Prostate gland (tissue), 2 donors: ENCODE measurements around the gene ITPRID1. TPM values are rescaled to one million over a fixed set of nuclear protein-coding genes. Genes with fewer than 3 reads are reported as not detected.

ENCODE experiments used
- DNase-seq: peaks from one replicate; pipeline ENCODE4 v3.0.0-alpha.2; 2019; ENCODE audit warnings: low spot score
- H3K27ac ChIP-seq, 2 donors: fragments of 200-600 bp; sonication (generic); 2 replicates each; pipeline ENCODE4 v1.5.1; 2017 to 2019
- H3K27me3 ChIP-seq: fragments of 200-600 bp; sonication (generic); replicated peaks from 2 replicates; pipeline ENCODE4 v1.5.1; 2019; ENCODE audit not compliant: insufficient read depth
- H3K36me3 ChIP-seq, 2 donors: fragments of 200-600 bp; sonication (generic); 1 replicate in 1 of 2; 2 replicates in 1 of 2; pipeline versions ENCODE4 v1.5.1 to v1.8.1; 2017 to 2019
- H3K4me1 ChIP-seq: fragments of 200-600 bp; sonication (generic); replicated peaks from 2 replicates; pipeline ENCODE4 v1.5.1; 2019
- H3K4me3 ChIP-seq, 2 donors: fragments of 200-600 bp; sonication (generic); 2 replicates each; pipeline ENCODE4 v1.5.1; 2017 to 2019
- H3K9me3 ChIP-seq: fragments of 200-600 bp; sonication (generic); 2 replicates; pipeline ENCODE4 v1.5.1; 2017
- POLR2A ChIP-seq: fragments of 450-650 bp; IDR thresholded peaks from one replicate; pipeline ENCODE4 v1.6.1; 2016; ENCODE audit warnings: antibody characterized with exemption, mild to moderate bottlenecking
- POLR2AphosphoS5 ChIP-seq: sonication (generic); formaldehyde crosslinking; IDR thresholded peaks from one replicate; pipeline ENCODE4 v1.6.1; 2017; ENCODE audit warnings: antibody characterized with exemption
- WGBS: methylation state at CpG from one replicate; pipeline ENCODE4 v1.1.5; 2018; 5-methylcytosine and 5-hydroxymethylcytosine counted together
- intact Hi-C: fragments of 100-400 bp; cut with DNase I; formaldehyde crosslinking; loops from one replicate; pipeline ENCODE4 v1.14.2; 2022
- total RNA-seq, 2 donors: library from RNA; depleted of rRNA; stranded (reverse); fragments of >200 nt; gene quantifications; one replicate each; pipeline ENCODE4 v1.1.0, GENCODE V29; 2016
- TF ChIP-seq, protein P1 (sequence below), 4 experiments: fragments of 200-600 bp in 2 of 4; fragments of 450-650 bp in 2 of 4; sonication (generic) in 2 of 4; IDR thresholded peaks; 1 replicate in 3 of 4; 2 replicates in 1 of 4; pipeline ENCODE4 v1.5.1; 2016 to 2019; ENCODE audit warnings: antibody characterized with exemption in 4 of 4, mild to moderate bottlenecking in 2 of 4, moderate library complexity in 2 of 4

Gene ITPRID1
- total RNA-seq, 2 donors from 2014 or later: 0.17 TPM; not detected in 1

DNA sequence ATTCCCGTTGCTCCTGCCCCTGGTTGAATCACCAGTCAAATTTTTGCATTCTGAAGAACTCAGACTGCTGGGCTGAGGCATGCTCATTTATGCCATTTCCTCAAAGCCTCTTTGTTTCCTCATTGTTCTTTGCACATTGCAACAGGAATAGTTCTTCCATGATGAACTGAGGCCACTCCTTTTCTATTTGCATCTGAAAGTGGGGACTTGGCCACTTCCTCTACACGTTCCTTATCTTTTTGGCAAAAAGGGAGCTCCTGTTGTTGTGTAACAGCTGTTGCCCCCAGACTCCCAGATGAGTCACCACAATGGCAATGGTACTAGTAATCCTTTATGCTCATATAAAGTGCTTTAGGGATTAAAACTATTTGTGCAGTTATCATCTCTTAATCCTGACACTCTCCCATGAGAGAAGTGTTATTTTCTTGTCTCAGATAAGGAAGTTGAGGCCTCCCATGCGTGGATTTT, 20.1 kb upstream of the ITPRID1 start:
- Histone ChIP-seq H3K27me3 (no peaks in the 10 kb centered on the region), H3K36me3 (no peaks in the 10 kb centered on the region), H3K4me3 (no peak overlapping the region), H3K9me3 (no peaks in the 10 kb centered on the region), H3K4me1 (no peaks in the 10 kb centered on the region), H3K27ac (no peak overlapping the region)
- TF ChIP-seq, protein P1, sequence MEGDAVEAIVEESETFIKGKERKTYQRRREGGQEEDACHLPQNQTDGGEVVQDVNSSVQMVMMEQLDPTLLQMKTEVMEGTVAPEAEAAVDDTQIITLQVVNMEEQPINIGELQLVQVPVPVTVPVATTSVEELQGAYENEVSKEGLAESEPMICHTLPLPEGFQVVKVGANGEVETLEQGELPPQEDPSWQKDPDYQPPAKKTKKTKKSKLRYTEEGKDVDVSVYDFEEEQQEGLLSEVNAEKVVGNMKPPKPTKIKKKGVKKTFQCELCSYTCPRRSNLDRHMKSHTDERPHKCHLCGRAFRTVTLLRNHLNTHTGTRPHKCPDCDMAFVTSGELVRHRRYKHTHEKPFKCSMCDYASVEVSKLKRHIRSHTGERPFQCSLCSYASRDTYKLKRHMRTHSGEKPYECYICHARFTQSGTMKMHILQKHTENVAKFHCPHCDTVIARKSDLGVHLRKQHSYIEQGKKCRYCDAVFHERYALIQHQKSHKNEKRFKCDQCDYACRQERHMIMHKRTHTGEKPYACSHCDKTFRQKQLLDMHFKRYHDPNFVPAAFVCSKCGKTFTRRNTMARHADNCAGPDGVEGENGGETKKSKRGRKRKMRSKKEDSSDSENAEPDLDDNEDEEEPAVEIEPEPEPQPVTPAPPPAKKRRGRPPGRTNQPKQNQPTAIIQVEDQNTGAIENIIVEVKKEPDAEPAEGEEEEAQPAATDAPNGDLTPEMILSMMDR (IDR thresholded peaks at IDR 0.05): no peak
- TF ChIP-seq POLR2AphosphoS5: no peak
- TF ChIP-seq POLR2A: no peak
- intact Hi-C loops: no loop called here
- WGBS: 41% methylated on average over 3 of the region's 3 CpGs
- no peak for DNase-seq

DNA sequence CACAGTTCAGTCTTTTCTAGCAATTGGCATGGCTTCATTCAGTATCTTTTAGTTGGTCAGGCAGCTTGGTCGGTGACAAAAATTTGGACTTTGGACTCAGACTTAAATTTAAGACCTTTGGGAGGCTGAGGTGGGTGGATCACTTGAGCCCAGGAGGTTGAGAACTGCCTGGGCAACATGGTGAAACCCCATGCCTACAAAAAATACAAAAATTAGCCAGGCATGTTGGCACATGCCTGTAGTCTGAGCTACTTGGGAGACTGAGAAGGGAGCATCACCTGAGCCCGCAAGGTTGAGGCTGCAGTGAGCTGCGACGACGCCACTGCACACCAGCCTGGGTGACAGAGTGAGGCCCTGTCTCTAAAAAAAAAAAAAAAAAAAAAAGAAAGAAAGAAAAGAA, 19.5 kb upstream of the ITPRID1 start:
- Histone ChIP-seq H3K4me1 (no peaks in the 10 kb centered on the region), H3K36me3 (no peaks in the 10 kb centered on the region), H3K27me3 (no peaks in the 10 kb centered on the region), H3K27ac (no peak overlapping the region), H3K4me3 (no peak overlapping the region), H3K9me3 (no peaks in the 10 kb centered on the region)
- no peak for TF ChIP-seq POLR2AphosphoS5
- TF ChIP-seq, protein P1 (IDR thresholded peaks at IDR 0.05): no peak
- no peak for TF ChIP-seq POLR2A
- DNase-seq: no peak
- 75% methylated on average over 5 of the region's 5 CpGs for WGBS
- intact Hi-C loops: no loop called here

DNA sequence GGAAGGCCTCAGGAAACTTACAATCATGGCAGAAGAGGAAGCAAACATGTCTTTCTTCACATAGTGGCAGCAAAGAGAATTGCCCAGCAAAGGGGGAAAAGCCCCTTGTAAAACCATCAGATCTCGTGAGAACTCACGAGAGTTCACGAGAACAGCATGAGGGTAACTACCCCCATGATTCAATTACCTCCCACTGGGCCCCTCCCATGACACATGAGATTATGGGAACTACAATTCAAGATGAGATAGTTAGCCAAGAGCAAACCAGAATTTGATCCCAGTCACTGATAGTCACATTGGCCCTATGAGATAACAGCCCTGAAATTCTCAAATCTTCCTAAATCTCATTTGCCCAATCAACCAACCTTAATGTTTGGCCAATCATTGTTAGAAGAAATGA, 18.2 kb upstream of the ITPRID1 start:
- 89% methylated on average over 3 of the region's 3 CpGs for WGBS
- Histone ChIP-seq H3K27ac (no peak overlapping the region), H3K9me3 (no peaks in the 10 kb centered on the region), H3K4me1 (no peaks in the 10 kb centered on the region), H3K36me3 (no peaks in the 10 kb centered on the region), H3K4me3 (no peak overlapping the region), H3K27me3 (no peaks in the 10 kb centered on the region)
- intact Hi-C loops: no loop called here
- no peak for DNase-seq
- TF ChIP-seq POLR2A (no peak), POLR2AphosphoS5 (no peak)
- TF ChIP-seq, protein P1 (IDR thresholded peaks at IDR 0.05): no peak

DNA sequence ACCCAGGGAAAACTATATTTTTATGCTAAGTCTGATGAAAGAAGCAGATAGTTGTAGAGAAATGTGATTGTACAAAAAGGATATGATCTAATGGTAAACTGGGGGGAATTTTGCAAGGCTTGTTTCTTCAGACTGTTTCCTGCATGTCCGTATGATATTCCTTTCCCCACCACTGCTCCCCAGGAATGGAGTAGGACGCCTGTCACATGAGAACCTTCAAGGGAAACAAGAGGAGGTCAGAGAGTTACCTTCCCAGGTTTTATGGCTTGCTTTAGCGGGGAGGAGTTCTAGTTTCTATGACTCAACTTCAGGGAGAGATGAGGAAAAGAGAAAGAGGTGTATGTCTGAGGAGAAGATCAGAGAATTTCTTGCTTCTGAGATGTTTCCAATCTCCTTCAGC, 16.4 kb upstream of the ITPRID1 start:
- Histone ChIP-seq H3K27ac (no peak overlapping the region), H3K36me3 (no peaks in the 10 kb centered on the region), H3K4me1 (no peaks in the 10 kb centered on the region), H3K4me3 (no peak overlapping the region), H3K9me3 (no peaks in the 10 kb centered on the region), H3K27me3 (no peaks in the 10 kb centered on the region)
- 49% methylated on average over 3 of the region's 3 CpGs for WGBS
- intact Hi-C loops: no loop called here
- TF ChIP-seq POLR2A: no peak
- TF ChIP-seq, protein P1 (IDR thresholded peaks at IDR 0.05): no peak
- no peak for TF ChIP-seq POLR2AphosphoS5
- DNase-seq: no peak

DNA sequence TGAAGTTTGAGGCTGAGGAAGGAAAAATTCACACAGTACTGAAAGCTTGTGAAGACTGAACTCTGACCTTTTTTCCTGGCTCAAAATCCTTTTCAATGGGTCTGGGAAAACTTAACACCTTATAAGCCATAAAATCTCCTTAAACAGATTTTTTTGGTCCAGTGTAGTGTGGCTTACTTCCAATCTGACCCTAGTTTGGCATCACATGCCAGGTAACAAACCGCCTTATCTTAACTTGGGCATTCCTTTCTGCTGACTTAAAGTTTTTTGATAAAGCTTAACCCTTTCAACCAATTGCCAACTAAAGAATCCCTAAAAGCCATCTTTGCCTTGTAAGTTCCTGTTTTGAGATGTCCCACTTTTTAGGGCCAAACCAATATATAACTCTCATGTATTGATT, 13.2 kb upstream of the ITPRID1 start:
- Histone ChIP-seq H3K36me3 (no peaks in the 10 kb centered on the region), H3K4me3 (no peak overlapping the region), H3K9me3 (no peaks in the 10 kb centered on the region), H3K27ac (no peak overlapping the region), H3K4me1 (no peaks in the 10 kb centered on the region), H3K27me3 (no peaks in the 10 kb centered on the region)
- intact Hi-C loops: no loop called here
- DNase-seq: no peak
- 0% methylated on average over 1 of the region's 1 CpG for WGBS
- TF ChIP-seq POLR2AphosphoS5 (no peak), POLR2A (no peak)
- TF ChIP-seq, protein P1 (IDR thresholded peaks at IDR 0.05): no peak
